ENCODE results near the gene GDNF.

Gene GDNF

DNA sequence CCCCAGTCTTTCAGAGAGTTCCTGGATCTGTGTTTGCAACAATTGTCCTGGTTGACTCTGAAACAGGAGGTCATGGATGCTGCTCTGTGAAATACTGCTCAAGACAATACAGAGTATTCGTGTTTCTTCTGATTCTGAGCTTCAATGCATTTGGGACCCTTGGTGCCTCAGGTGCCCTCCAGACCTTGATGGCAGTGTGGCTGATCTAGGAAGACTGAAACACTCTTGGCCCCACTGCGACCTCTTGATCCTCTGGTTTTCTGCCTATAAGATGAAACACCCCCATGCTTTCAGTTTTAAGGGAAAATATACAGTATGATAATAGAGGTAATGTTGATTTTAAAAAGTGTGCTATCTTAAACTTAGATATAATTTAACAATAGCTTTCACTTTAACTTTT lies 67.6 kb downstream of the GDNF start:
- H3K4me3 Mint-ChIP-seq: no peak overlapping the region
- no peak overlapping the region for H3K27ac Mint-ChIP-seq
- H3K36me3 Mint-ChIP-seq (ENCODE audit: low read depth): peaks cover 8% of the 10 kb centered on the region
- H3K27me3 Mint-ChIP-seq (ENCODE audit: low read depth, poor library complexity): peaks cover 11% of the 10 kb centered on the region
- TF ChIP-seq, protein P1, sequence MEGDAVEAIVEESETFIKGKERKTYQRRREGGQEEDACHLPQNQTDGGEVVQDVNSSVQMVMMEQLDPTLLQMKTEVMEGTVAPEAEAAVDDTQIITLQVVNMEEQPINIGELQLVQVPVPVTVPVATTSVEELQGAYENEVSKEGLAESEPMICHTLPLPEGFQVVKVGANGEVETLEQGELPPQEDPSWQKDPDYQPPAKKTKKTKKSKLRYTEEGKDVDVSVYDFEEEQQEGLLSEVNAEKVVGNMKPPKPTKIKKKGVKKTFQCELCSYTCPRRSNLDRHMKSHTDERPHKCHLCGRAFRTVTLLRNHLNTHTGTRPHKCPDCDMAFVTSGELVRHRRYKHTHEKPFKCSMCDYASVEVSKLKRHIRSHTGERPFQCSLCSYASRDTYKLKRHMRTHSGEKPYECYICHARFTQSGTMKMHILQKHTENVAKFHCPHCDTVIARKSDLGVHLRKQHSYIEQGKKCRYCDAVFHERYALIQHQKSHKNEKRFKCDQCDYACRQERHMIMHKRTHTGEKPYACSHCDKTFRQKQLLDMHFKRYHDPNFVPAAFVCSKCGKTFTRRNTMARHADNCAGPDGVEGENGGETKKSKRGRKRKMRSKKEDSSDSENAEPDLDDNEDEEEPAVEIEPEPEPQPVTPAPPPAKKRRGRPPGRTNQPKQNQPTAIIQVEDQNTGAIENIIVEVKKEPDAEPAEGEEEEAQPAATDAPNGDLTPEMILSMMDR (IDR thresholded peaks at IDR 0.05): no peak
- peaks cover 8% of the 10 kb centered on the region for H3K4me1 Mint-ChIP-seq
- no peak for DNase-seq
- H3K9me3 Mint-ChIP-seq: peaks cover 21% of the 10 kb centered on the region

GRCh38 chr5:37771731-37772130 lies 68.1 kb downstream of the GDNF start:
- Mint-ChIP-seq H3K9me3 (peaks cover 21% of the 10 kb centered on the region), H3K27me3 (ENCODE audit: low read depth, poor library complexity) (peaks cover 11% of the 10 kb centered on the region), H3K27ac (no peak overlapping the region), H3K4me3 (no peak overlapping the region), H3K36me3 (ENCODE audit: low read depth) (peaks cover 8% of the 10 kb centered on the region), H3K4me1 (peaks cover 2% of the 10 kb centered on the region)
- no peak for DNase-seq
- TF ChIP-seq, protein P1 (IDR thresholded peaks at IDR 0.05): no peak

DNA sequence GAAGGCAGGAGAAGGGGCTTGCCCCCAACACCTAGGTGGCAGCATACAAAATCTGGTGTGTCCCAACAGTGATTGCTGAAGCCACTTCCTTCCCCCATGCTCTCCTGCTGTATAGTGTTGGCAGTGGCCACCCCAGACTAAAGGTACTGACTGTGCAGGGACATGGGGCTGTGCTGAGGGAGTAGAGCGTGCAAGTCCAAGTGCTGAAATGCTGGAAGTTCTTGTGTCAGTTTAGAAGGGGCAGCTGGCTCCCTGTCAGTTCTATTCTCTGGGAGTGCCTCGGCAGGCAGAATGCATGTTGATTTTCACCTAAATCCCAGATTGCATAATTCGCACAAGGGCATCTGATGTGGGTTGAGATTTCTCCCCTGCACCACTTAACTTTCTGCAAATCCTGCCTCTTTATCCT lies 68.6 kb downstream of the GDNF start:
- H3K36me3 Mint-ChIP-seq (ENCODE audit: low read depth): peaks cover 8% of the 10 kb centered on the region
- H3K9me3 Mint-ChIP-seq: peaks cover 21% of the 10 kb centered on the region

GRCh38 chr5:37770786-37771185 lies 69.1 kb downstream of the GDNF start:
- peaks cover 17% of the 10 kb centered on the region for H3K9me3 Mint-ChIP-seq
- H3K27ac Mint-ChIP-seq: no peak overlapping the region
- peaks cover 11% of the 10 kb centered on the region for H3K27me3 Mint-ChIP-seq (ENCODE audit: low read depth, poor library complexity)
- no peaks in the 10 kb centered on the region for H3K4me1 Mint-ChIP-seq
- H3K4me3 Mint-ChIP-seq: no peak overlapping the region
- no peak for DNase-seq
- TF ChIP-seq, protein P1 (IDR thresholded peaks at IDR 0.05): no peak
- peaks cover 7% of the 10 kb centered on the region for H3K36me3 Mint-ChIP-seq (ENCODE audit: low read depth)

More for the DNA sequence above, 68.6 kb downstream of the GDNF start:
- H3K4me3 Mint-ChIP-seq: no peak overlapping the region
- H3K4me1 Mint-ChIP-seq: no peaks in the 10 kb centered on the region
- no peak for DNase-seq
- H3K27me3 Mint-ChIP-seq (ENCODE audit: low read depth, poor library complexity): peaks cover 11% of the 10 kb centered on the region
- TF ChIP-seq, protein P1 (IDR thresholded peaks at IDR 0.05): no peak
- no peak overlapping the region for H3K27ac Mint-ChIP-seq

DNA sequence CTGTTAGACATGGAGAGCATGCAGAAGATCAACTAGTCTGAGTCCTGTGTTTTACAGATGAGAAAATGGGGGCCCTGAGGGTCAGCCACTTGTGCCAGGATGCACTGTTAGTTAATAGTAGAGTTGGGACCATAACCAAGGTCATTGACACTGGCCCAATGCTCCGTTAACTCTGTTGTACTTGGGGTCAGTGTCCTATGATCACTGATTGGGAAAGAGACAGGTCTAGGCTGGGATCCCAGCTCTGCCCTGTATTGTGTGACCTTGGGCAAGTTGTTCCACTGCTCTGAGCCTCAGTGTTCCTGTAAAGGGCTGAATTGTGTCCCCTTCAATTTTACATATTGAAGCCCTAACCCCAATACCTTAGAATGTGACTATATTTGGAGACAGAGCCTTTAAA lies 70.0 kb downstream of the GDNF start:
- no peak overlapping the region for H3K27ac Mint-ChIP-seq
- peaks cover 10% of the 10 kb centered on the region for H3K9me3 Mint-ChIP-seq
- H3K36me3 Mint-ChIP-seq (ENCODE audit: low read depth): peaks cover 1% of the 10 kb centered on the region
- TF ChIP-seq, protein P1 (IDR thresholded peaks at IDR 0.05): no peak
- no peak for DNase-seq
- H3K4me3 Mint-ChIP-seq: no peak overlapping the region
- H3K4me1 Mint-ChIP-seq: no peaks in the 10 kb centered on the region
- peaks cover 9% of the 10 kb centered on the region for H3K27me3 Mint-ChIP-seq (ENCODE audit: low read depth, poor library complexity)

DNA sequence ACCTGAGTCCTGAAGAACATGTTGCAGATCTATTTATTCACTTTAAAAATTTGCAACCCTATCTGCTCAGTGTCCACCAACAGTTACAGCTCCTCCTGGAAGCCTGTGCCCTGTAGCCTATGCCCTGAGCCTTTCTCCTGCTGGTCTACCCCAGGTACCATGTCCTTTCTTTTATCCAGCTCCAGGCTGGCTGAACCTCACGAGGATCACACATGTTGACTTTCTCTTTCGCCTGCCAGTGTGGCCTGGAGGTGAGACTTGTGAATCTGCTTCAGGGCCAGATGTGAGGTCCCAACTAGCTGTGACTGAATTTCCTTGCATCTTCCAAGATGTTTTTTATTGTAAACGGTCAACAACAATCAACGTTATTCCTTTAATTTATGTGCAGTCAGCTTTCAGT lies 70.7 kb downstream of the GDNF start:
- no peak overlapping the region for H3K4me3 Mint-ChIP-seq
- H3K27ac Mint-ChIP-seq: no peak overlapping the region
- no peak for DNase-seq
- H3K9me3 Mint-ChIP-seq: peaks cover 5% of the 10 kb centered on the region
- peaks cover 9% of the 10 kb centered on the region for H3K27me3 Mint-ChIP-seq (ENCODE audit: low read depth, poor library complexity)
- H3K36me3 Mint-ChIP-seq (ENCODE audit: low read depth): no peaks in the 10 kb centered on the region
- no peaks in the 10 kb centered on the region for H3K4me1 Mint-ChIP-seq
- TF ChIP-seq, protein P1 (IDR thresholded peaks at IDR 0.05): no peak

All from nephron progenitor cell (in vitro differentiated cells).